Osteoblast (primary cell): Measurements from ENCODE around the gene EDNRA. TPM values are rescaled to one million over a fixed set of nuclear protein-coding genes. Genes with fewer than 3 reads are reported as not detected.

Source experiments
- DNase-seq: peaks from one replicate; pipeline ENCODE4 v3.0.0; 2011; ENCODE audit warnings: low spot score, mixed read lengths; ENCODE audit not compliant: insufficient read length; ENCODE audit errors: missing footprints
- H2AFZ ChIP-seq: 2 replicates; pipeline ENCODE4 v1.6.0; 2011; ENCODE audit warnings: mild to moderate bottlenecking, low read length
- H3K27ac ChIP-seq: 2 replicates; pipeline ENCODE4 v1.5.1; 2011; ENCODE audit warnings: mild to moderate bottlenecking, low read depth, low read length, moderate library complexity
- H3K27me3 ChIP-seq: 2 replicates; pipeline ENCODE4 v1.6.0; 2012; ENCODE audit warnings: mild to moderate bottlenecking, control low read depth, inconsistent platforms, low read length, moderate library complexity; ENCODE audit not compliant: insufficient read depth
- H3K36me3 ChIP-seq: 2 replicates; pipeline ENCODE4 v1.5.1; 2011; ENCODE audit warnings: mild to moderate bottlenecking, low read length, control low read depth, moderate library complexity; ENCODE audit not compliant: insufficient read depth
- H3K4me1 ChIP-seq: 2 replicates; pipeline ENCODE4 v1.5.1; 2011; ENCODE audit warnings: mild to moderate bottlenecking, low read length, control low read depth, moderate library complexity; ENCODE audit not compliant: insufficient read depth
- H3K4me2 ChIP-seq: 2 replicates; pipeline ENCODE4 v1.6.0; 2011; ENCODE audit warnings: mild to moderate bottlenecking, low read length; ENCODE audit not compliant: insufficient read depth
- H3K4me3 ChIP-seq: fragments of 200-600 bp; sonication (generic); 3 replicates; pipeline ENCODE4 v1.5.1; 2012; ENCODE audit warnings: mild to moderate bottlenecking, low read length, inconsistent platforms; ENCODE audit not compliant: insufficient read depth
- H3K79me2 ChIP-seq: 2 replicates; pipeline ENCODE4 v1.6.0; 2012; ENCODE audit warnings: mild to moderate bottlenecking, low read length, control low read depth, inconsistent platforms; ENCODE audit not compliant: insufficient read depth
- H3K9me3 ChIP-seq: 2 replicates; pipeline ENCODE4 v1.5.1; 2011; ENCODE audit warnings: low read depth, low read length, control low read depth
- H4K20me1 ChIP-seq: 2 replicates; pipeline ENCODE4 v1.6.0; 2012; ENCODE audit warnings: mild to moderate bottlenecking, low read length, control low read depth; ENCODE audit not compliant: insufficient read depth
- total RNA-seq: library from RNA; depleted of rRNA; stranded (reverse); fragments of >200 nt; gene quantifications from 2 replicates; pipeline ENCODE4 v1.2.3, GENCODE V29; 2012
- TF ChIP-seq, protein P1 (sequence below): IDR thresholded peaks from 2 replicates; pipeline ENCODE4 v1.5.1; 2011; ENCODE audit warnings: mild to moderate bottlenecking, low read depth, low read length, moderate library complexity; ENCODE audit errors: extremely low read depth

The EDNRA gene
- total RNA-seq, 1 donor: 6.2 TPM

GRCh38 chr4:147487616-147488015, 6.7 kb downstream of the EDNRA start:
- Histone ChIP-seq H3K4me1 (peaks cover 11% of the 10 kb centered on the region), H3K79me2 (no peaks in the 10 kb centered on the region), H3K4me3 (no peak overlapping the region), H3K27ac (no peak overlapping the region), H2AFZ (no peak overlapping the region), H3K27me3 (no peaks in the 10 kb centered on the region), H3K4me2 (no peak overlapping the region), H3K9me3 (no peaks in the 10 kb centered on the region), H4K20me1 (no peaks in the 10 kb centered on the region), H3K36me3 (no peaks in the 10 kb centered on the region)
- DNase-seq: no peak
- TF ChIP-seq, protein P1, sequence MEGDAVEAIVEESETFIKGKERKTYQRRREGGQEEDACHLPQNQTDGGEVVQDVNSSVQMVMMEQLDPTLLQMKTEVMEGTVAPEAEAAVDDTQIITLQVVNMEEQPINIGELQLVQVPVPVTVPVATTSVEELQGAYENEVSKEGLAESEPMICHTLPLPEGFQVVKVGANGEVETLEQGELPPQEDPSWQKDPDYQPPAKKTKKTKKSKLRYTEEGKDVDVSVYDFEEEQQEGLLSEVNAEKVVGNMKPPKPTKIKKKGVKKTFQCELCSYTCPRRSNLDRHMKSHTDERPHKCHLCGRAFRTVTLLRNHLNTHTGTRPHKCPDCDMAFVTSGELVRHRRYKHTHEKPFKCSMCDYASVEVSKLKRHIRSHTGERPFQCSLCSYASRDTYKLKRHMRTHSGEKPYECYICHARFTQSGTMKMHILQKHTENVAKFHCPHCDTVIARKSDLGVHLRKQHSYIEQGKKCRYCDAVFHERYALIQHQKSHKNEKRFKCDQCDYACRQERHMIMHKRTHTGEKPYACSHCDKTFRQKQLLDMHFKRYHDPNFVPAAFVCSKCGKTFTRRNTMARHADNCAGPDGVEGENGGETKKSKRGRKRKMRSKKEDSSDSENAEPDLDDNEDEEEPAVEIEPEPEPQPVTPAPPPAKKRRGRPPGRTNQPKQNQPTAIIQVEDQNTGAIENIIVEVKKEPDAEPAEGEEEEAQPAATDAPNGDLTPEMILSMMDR: no peak

DNA sequence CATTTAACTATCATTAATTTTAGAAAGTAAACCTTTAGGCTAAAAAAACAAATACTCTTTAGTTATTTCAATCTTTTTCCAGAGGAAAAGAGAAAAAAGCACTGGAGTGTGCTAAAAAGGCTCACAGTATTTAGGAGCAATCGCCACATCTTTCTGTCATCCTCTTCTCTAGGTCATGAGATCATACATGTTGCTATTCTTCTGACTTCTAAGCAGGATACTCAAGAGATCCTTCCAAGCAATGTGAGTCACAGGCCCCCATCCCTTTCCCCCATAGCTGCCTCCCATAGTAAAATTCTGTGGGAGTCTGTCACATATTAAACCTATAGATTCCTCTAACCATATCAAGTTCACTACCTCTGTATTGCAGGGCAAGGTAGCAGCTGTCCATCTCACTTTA, 7.7 kb downstream of the EDNRA start:
- H3K27ac ChIP-seq: no peak overlapping the region
- H3K9me3 ChIP-seq: no peaks in the 10 kb centered on the region
- H3K4me1 ChIP-seq: peaks cover 13% of the 10 kb centered on the region
- H3K27me3 ChIP-seq: no peaks in the 10 kb centered on the region
- no peak overlapping the region for H3K4me3 ChIP-seq
- DNase-seq: peak; percentile 27
- H2AFZ ChIP-seq: no peak overlapping the region
- H4K20me1 ChIP-seq: no peaks in the 10 kb centered on the region
- H3K79me2 ChIP-seq: no peaks in the 10 kb centered on the region
- TF ChIP-seq, protein P1: no peak
- H3K36me3 ChIP-seq: no peaks in the 10 kb centered on the region
- H3K4me2 ChIP-seq: no peak overlapping the region

GRCh38 chr4:147491086-147491485, 10.2 kb downstream of the EDNRA start:
- Histone ChIP-seq H3K27me3 (no peaks in the 10 kb centered on the region), H3K27ac (no peak overlapping the region)
- TF ChIP-seq, protein P1: no peak

DNA sequence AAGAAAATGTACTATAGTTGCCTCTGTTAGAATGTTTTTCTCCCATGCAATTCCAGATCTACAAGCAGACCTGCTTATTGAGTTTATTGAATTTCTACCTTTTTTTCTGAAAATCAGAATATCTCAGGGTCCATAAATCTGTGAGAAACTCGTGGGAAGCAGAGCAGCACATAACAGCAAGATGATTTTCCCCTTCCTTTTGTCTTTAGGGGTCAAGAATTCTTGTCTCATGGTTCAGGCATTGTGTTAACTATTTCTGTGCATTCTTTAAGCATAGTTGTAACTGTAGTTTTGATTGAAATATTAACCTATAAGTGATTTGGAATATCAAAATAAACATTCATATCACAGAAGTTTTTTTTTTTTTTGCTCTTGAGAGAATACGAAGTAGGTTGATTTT, 11.4 kb downstream of the EDNRA start:
- H3K27me3 ChIP-seq: no peaks in the 10 kb centered on the region
- DNase-seq: no peak
- TF ChIP-seq, protein P1: no peak
- H4K20me1 ChIP-seq: no peaks in the 10 kb centered on the region
- no peaks in the 10 kb centered on the region for H3K36me3 ChIP-seq
- peaks cover 13% of the 10 kb centered on the region for H3K4me1 ChIP-seq
- H3K27ac ChIP-seq: peak overlapping the region; percentile 54
- H3K9me3 ChIP-seq: no peaks in the 10 kb centered on the region
- no peak overlapping the region for H3K4me3 ChIP-seq
- H3K4me2 ChIP-seq: no peak overlapping the region
- H3K79me2 ChIP-seq: no peaks in the 10 kb centered on the region
- H2AFZ ChIP-seq: no peak overlapping the region

More at GRCh38 chr4:147491086-147491485, 10.2 kb downstream of the EDNRA start:
- Histone ChIP-seq H2AFZ (no peak overlapping the region), H3K79me2 (no peaks in the 10 kb centered on the region), H3K36me3 (no peaks in the 10 kb centered on the region), H3K9me3 (no peaks in the 10 kb centered on the region), H3K4me3 (no peak overlapping the region), H3K4me1 (peaks cover 13% of the 10 kb centered on the region), H4K20me1 (no peaks in the 10 kb centered on the region), H3K4me2 (no peak overlapping the region)
- no peak for DNase-seq
